Lung (tissue), 12 donors: ENCODE measurements around the gene TTC1. TPM values are rescaled to one million over a fixed set of nuclear protein-coding genes. Genes with fewer than 3 reads are reported as not detected.

Experiments used
- ATAC-seq: fragments of 200-7000 bp; cut with Tn5 transposase; one replicate; pipeline ENCODE4 v1.9.1; 2020; ENCODE audit warnings: moderate number of reproducible peaks; ENCODE audit not compliant: insufficient read depth, low FRiP score
- DNase-seq, 3 donors: peaks; one replicate each; pipeline ENCODE4 v3.0.0-alpha.2; 2013 to 2017
- H3K27ac ChIP-seq, 2 donors: one replicate each; pipeline ENCODE4 v1.5.1; 2013; ENCODE audit warnings: mild to moderate bottlenecking in 2 of 2, moderate library complexity in 2 of 2, control low read depth in 1 of 2, inconsistent platforms in 1 of 2, low read depth in 1 of 2, low read length in 1 of 2
- H3K27me3 ChIP-seq, 3 donors: one replicate each; pipeline ENCODE4 v1.5.1; 2013; ENCODE audit warnings: low read length in 2 of 3; ENCODE audit not compliant: control insufficient read depth in 3 of 3, insufficient read depth in 3 of 3
- H3K36me3 ChIP-seq, 4 donors: one replicate each; pipeline ENCODE4 v1.5.1; 2013; ENCODE audit warnings: low read length in 4 of 4, mild to moderate bottlenecking in 1 of 4, moderate library complexity in 1 of 4; ENCODE audit not compliant: control insufficient read depth in 4 of 4, insufficient read depth in 4 of 4
- H3K4me1 ChIP-seq, 5 donors: one replicate each; pipeline ENCODE4 v1.5.1; 2013; ENCODE audit warnings: low read length in 5 of 5, mild to moderate bottlenecking in 2 of 5, moderate library complexity in 1 of 5; ENCODE audit not compliant: control insufficient read depth in 5 of 5, insufficient read depth in 5 of 5
- H3K4me3 ChIP-seq: one replicate; pipeline ENCODE4 v1.5.1; 2013; ENCODE audit warnings: mild to moderate bottlenecking, control low read depth, moderate library complexity
- H3K9ac ChIP-seq, 2 donors: one replicate each; pipeline ENCODE4 v1.5.1; 2013; ENCODE audit warnings: low read length in 2 of 2, control low read depth in 1 of 2; ENCODE audit not compliant: insufficient read depth in 1 of 2
- H3K9me3 ChIP-seq, 4 donors: one replicate each; pipeline ENCODE4 v1.5.1; 2013; ENCODE audit warnings: low read length in 3 of 4, mild to moderate bottlenecking in 1 of 4, moderate library complexity in 1 of 4; ENCODE audit not compliant: control insufficient read depth in 4 of 4, insufficient read depth in 3 of 4
- CTCF ChIP-seq: IDR thresholded peaks from 2 replicates; pipeline ENCODE4 v1.5.1; 2012; ENCODE audit warnings: mild to moderate bottlenecking; ENCODE audit errors: control extremely low read depth, extremely low read depth
- WGBS, 2 donors: extraction: QIAGEN DNeasy Blood & Tissue Kit; methylation state at CpG; one replicate each; pipeline ENCODE4 v1.1.7; 2013; 5-methylcytosine and 5-hydroxymethylcytosine counted together
- polyA plus RNA-seq, 2 donors: library from polyadenylated mRNA; stranded (reverse); fragments of 200-250 nt; gene quantifications; one replicate each; pipeline ENCODE4 v1.2.1, GENCODE V29; 2013
- total RNA-seq, 2 donors: library from RNA; depleted of rRNA in 1 of 2; stranded (reverse); fragments of >200 nt in 1 of 2; gene quantifications; one replicate each; pipeline ENCODE4 v1.2.1, GENCODE V29; 2014 to 2021
- donor health status: control.
- donor health status: control.
- donor health status: Bipolar disorder and iron deficiency.
- donor health status: healthy.
- donor health status: DM: yes; HTN: yes; CAD: no.

The TTC1 gene
- total and polyA plus RNA-seq, 4 donors, result 37.3 to 47.5 (median 43.1) TPM

- Histone ChIP-seq H3K4me3 (no peak overlapping the region), H3K27me3 (no peaks in the 10 kb centered on the region), H3K36me3 (peaks cover 4 to 15% (median 8%) of the 10 kb centered on the region in 4 donors), H3K4me1 (peaks cover 0 to 19% (median 2%) of the 10 kb centered on the region in 5 donors), H3K9ac (no peak overlapping the region), H3K9me3 (no peaks in the 10 kb centered on the region), H3K27ac (no peak overlapping the region)
- 41 to 92% methylated on average over 1 of the region's 1 CpG for WGBS, 2 donors
- TF ChIP-seq CTCF, result no peak
- DNase-seq, result peak in 2 of 3 donors; percentile 16 to 32
- ATAC-seq, result no peak
Observed at GRCh38 chr5:160023908-160024630, 15.1 kb downstream of the TTC1 start.

GRCh38 chr5:160029004-160029403 lies 20.1 kb downstream of the TTC1 start:
- no peaks in the 10 kb centered on the region for H3K9me3 ChIP-seq
- ATAC-seq (no peak), DNase-seq (no peak)
- 92 to 96% methylated on average over 1 of the region's 1 CpG for WGBS, 2 donors
- H3K9ac ChIP-seq, result no peak overlapping the region
- TF ChIP-seq CTCF, result no peak
- H3K27me3 ChIP-seq, result no peaks in the 10 kb centered on the region
- H3K4me1 ChIP-seq, result peaks cover 0 to 14% (median 4%) of the 10 kb centered on the region in 5 donors
- no peak overlapping the region for H3K4me3 ChIP-seq
- H3K36me3 ChIP-seq, result peaks cover 3 to 17% (median 9%) of the 10 kb centered on the region in 4 donors
- no peak overlapping the region for H3K27ac ChIP-seq

DNA sequence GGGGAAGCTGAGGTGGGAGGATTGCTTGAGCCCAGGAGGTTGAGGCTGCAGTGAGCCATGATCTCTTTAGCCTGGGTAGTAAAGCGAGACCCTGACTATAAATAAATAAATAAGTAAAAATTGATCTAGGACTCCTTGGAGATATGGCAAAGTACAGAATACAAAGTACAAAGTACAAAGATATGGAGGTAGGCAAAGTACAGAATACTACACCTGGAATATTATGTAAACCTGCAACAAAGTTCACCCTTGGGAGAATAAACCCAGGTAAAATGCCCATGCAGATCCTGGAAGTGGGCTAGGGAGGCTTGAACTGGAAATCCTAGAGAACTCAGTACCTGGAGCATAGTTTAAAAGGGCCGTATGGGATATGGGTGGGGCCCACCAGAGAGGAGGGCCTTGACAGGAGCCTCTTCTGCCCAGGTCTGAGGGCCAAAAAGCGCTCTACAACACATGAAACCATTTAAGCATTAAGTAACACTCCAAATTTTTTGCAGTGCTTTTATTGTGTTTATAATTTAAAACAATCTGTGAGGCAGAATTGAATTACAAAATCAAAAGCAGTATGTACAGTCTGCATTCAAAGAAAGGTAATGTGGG lies 20.7 kb downstream of the TTC1 start:
- DNase-seq, result no peak
- WGBS, 2 donors, result 88 to 92% methylated on average over 3 of the region's 3 CpGs
- no peak overlapping the region for H3K9ac ChIP-seq
- H3K4me1 ChIP-seq, result peaks cover 0 to 14% (median 6%) of the 10 kb centered on the region in 5 donors
- H3K9me3 ChIP-seq, result no peaks in the 10 kb centered on the region
- H3K36me3 ChIP-seq, result peaks cover 3 to 14% (median 9%) of the 10 kb centered on the region in 4 donors
- H3K27ac ChIP-seq, result no peak overlapping the region
- no peak overlapping the region for H3K4me3 ChIP-seq
- H3K27me3 ChIP-seq, result no peaks in the 10 kb centered on the region
- no peak for TF ChIP-seq CTCF
- no peak for ATAC-seq
